IMR-90 (cell line): ENCODE data around the gene NTN4. TPM values are rescaled to one million over a fixed set of nuclear protein-coding genes. Genes with fewer than 3 reads are reported as not detected.

Experiments
- ATAC-seq: fragments of 200-7000 bp; cut with Tn5 transposase; 2 replicates; pipeline ENCODE4 v1.9.1; 2020; ENCODE audit warnings: low read depth, mild to moderate bottlenecking, moderate library complexity
- BruUV-seq: library from RNA; stranded (reverse); fragments of 400-500 nt; replicated peaks from 2 replicates; lab custom pipeline; 2021; lab: Mats Ljungman, UMichigan
- CTCF ChIA-PET: fragments of 300-600 bp; formaldehyde crosslinking; extraction: SDS; loops from one replicate; lab custom pipeline; 2021; ENCODE audit warnings: antibody characterized with exemption; lab: Yijun Ruan, JAX
- POLR2A ChIA-PET: fragments of 300-600 bp; sonication (Branson Sonifier 250); formaldehyde crosslinking; loops from one replicate; lab custom pipeline; 2022; ENCODE audit warnings: antibody characterized with exemption; ENCODE audit not compliant: unreplicated experiment; lab: Charles Lee
- DNase-seq: peaks from one replicate; pipeline ENCODE4 v3.0.0; 2013
- H2AFZ ChIP-seq: replicated peaks from 2 replicates; pipeline ENCODE3; 2013; ENCODE audit warnings: low read length, mild to moderate bottlenecking; ENCODE audit not compliant: poor library complexity
- H2AK5ac ChIP-seq: 2 replicates; pipeline ENCODE4 v1.6.1; 2013; ENCODE audit warnings: low read depth, low read length, inconsistent platforms
- H2AK9ac ChIP-seq: replicated peaks from 2 replicates; pipeline ENCODE3; 2013; ENCODE audit warnings: mild to moderate bottlenecking, low read depth, low read length, moderate library complexity; ENCODE audit not compliant: poor library complexity
- H2BK120ac ChIP-seq: 2 replicates; pipeline ENCODE4 v1.6.1; 2013; ENCODE audit warnings: low read depth, low read length, inconsistent platforms
- H2BK15ac ChIP-seq: 3 replicates; pipeline ENCODE4 v1.6.1; 2013; ENCODE audit warnings: low read depth, low read length, inconsistent platforms
- H2BK20ac ChIP-seq: 2 replicates; pipeline ENCODE4 v1.6.1; 2013; ENCODE audit warnings: low read depth, mild to moderate bottlenecking, inconsistent platforms, low read length, moderate library complexity
- H2BK5ac ChIP-seq: 2 replicates; pipeline ENCODE4 v1.6.1; 2013; ENCODE audit warnings: mild to moderate bottlenecking, low read depth, low read length, inconsistent platforms; ENCODE audit not compliant: poor library complexity, severe bottlenecking
- H3K14ac ChIP-seq: replicated peaks from 2 replicates; pipeline ENCODE4 v1.6.1; 2013; ENCODE audit warnings: low read depth, low read length, inconsistent platforms
- H3K18ac ChIP-seq: 2 replicates; pipeline ENCODE4 v1.6.1; 2013; ENCODE audit warnings: low read depth, low read length, control low read depth
- H3K23ac ChIP-seq: 2 replicates; pipeline ENCODE4 v1.6.1; 2013; ENCODE audit warnings: low read depth, low read length, inconsistent platforms
- H3K27ac ChIP-seq: 2 replicates; pipeline ENCODE4 v1.5.1; 2013; ENCODE audit warnings: mild to moderate bottlenecking, control low read depth, low read length; ENCODE audit not compliant: insufficient read depth
- H3K27me3 ChIP-seq: 2 replicates; pipeline ENCODE4 v1.6.1; 2013; ENCODE audit warnings: low read length; ENCODE audit not compliant: control insufficient read depth, insufficient read depth
- H3K36me3 ChIP-seq: 2 replicates; pipeline ENCODE4 v1.6.1; 2013; ENCODE audit warnings: low read length, mixed read lengths; ENCODE audit not compliant: control insufficient read depth, insufficient read depth
- H3K4ac ChIP-seq: 2 replicates; pipeline ENCODE4 v1.6.1; 2013; ENCODE audit warnings: low read depth, low read length, inconsistent platforms
- H3K4me1 ChIP-seq: 2 replicates; pipeline ENCODE4 v1.6.1; 2013; ENCODE audit warnings: low read length, mixed read lengths; ENCODE audit not compliant: control insufficient read depth, insufficient read depth
- H3K4me2 ChIP-seq: 2 replicates; pipeline ENCODE4 v1.6.1; 2013; ENCODE audit warnings: low read depth, mild to moderate bottlenecking, control low read depth, low read length, moderate library complexity
- H3K4me3 ChIP-seq: 2 replicates; pipeline ENCODE4 v1.5.1; 2013; ENCODE audit warnings: low read depth, mild to moderate bottlenecking, control low read depth, low read length, moderate library complexity; ENCODE audit not compliant: insufficient read depth
- H3K56ac ChIP-seq: 2 replicates; pipeline ENCODE4 v1.6.1; 2013; ENCODE audit warnings: low read length, inconsistent platforms; ENCODE audit not compliant: insufficient read depth; ENCODE audit errors: extremely low read depth
- H3K79me1 ChIP-seq, 2 experiments: 2 replicates each; pipeline ENCODE4 v1.6.1; 2013; ENCODE audit warnings: low read length in 2 of 2, inconsistent platforms in 1 of 2, low read depth in 1 of 2
- H3K9ac ChIP-seq: 2 replicates; pipeline ENCODE4 v1.6.1; 2013; ENCODE audit warnings: low read depth, low read length, control low read depth
- H3K9me1 ChIP-seq: 2 replicates; pipeline ENCODE4 v1.6.1; 2013; ENCODE audit warnings: low read length, inconsistent platforms; ENCODE audit not compliant: insufficient read depth
- H3K9me3 ChIP-seq: 2 replicates; pipeline ENCODE4 v1.6.1; 2013; ENCODE audit warnings: low read length; ENCODE audit not compliant: control insufficient read depth, insufficient read depth
- H4K20me1 ChIP-seq: 2 replicates; pipeline ENCODE4 v1.6.1; 2013; ENCODE audit warnings: low read length, inconsistent platforms; ENCODE audit not compliant: insufficient read depth
- H4K5ac ChIP-seq: 2 replicates; pipeline ENCODE4 v1.6.1; 2013; ENCODE audit warnings: mild to moderate bottlenecking, low read depth, low read length, control low read depth
- H4K8ac ChIP-seq, 2 experiments: 2 replicates each; pipeline ENCODE4 v1.6.1; 2013; ENCODE audit warnings: low read depth in 2 of 2, low read length in 2 of 2, control low read depth in 1 of 2, inconsistent platforms in 1 of 2
- H4K91ac ChIP-seq: 2 replicates; pipeline ENCODE4 v1.6.1; 2013; ENCODE audit warnings: low read depth, low read length, inconsistent platforms; ENCODE audit not compliant: insufficient read depth
- ELK1 ChIP-seq: fragments of 150-350 bp; IDR thresholded peaks from 2 replicates; pipeline ENCODE4 v1.6.1; 2016; ENCODE audit warnings: low read depth, mild to moderate bottlenecking, low read length, moderate library complexity, borderline replicate concordance
- FOS ChIP-seq: fragments of 150-350 bp; IDR thresholded peaks from 2 replicates; pipeline ENCODE4 v1.6.1; 2016; ENCODE audit warnings: low read depth, low read length
- NFE2L2 ChIP-seq: fragments of 150-350 bp; IDR thresholded peaks from 2 replicates; pipeline ENCODE4 v1.6.1; 2016; ENCODE audit warnings: low read depth, mild to moderate bottlenecking, low read length
- RFX5 ChIP-seq: IDR thresholded peaks from 2 replicates; pipeline ENCODE4 v1.8.0; 2012; ENCODE audit warnings: low read depth, mild to moderate bottlenecking, low read length, moderate library complexity
- USF2 ChIP-seq: fragments of 150-350 bp; IDR thresholded peaks from 2 replicates; pipeline ENCODE4 v1.6.1; 2017; ENCODE audit warnings: mild to moderate bottlenecking, antibody characterized with exemption, low read length, low read depth
- WGBS, 2 experiments: methylation state at CpG; one replicate each; pipeline versions ENCODE4 v1.1.5 to v1.1.7; 2013; ENCODE audit warnings: missing lambda C conversion rate in 2 of 2; ENCODE audit not compliant: insufficient read length in 1 of 2; ENCODE audit errors: extremely low coverage in 2 of 2; 5-methylcytosine and 5-hydroxymethylcytosine counted together
- dilution Hi-C: fragments of 300-500 bp; cut with HindIII; formaldehyde crosslinking; loops from one replicate; pipeline ENCODE4 v1.14.3; 2018; ENCODE audit warnings: low sequenced_read_pairs; ENCODE audit not compliant: unreplicated experiment
- in situ Hi-C: fragments of 300-500 bp; cut with MboI; formaldehyde crosslinking; loops from 3 replicates; pipeline ENCODE4 v1.14.3; 2019; ENCODE audit warnings: low sequenced_read_pairs, inconsistent platforms, mixed read lengths
- intact Hi-C: fragments of 100-400 bp; cut with micrococcal nuclease; formaldehyde crosslinking; loops from 2 replicates; pipeline ENCODE4 v1.10.0; 2022
- polyA plus RNA-seq, 3 experiments: library from polyadenylated mRNA; depleted of rRNA; stranded (reverse); fragments of >200 nt; gene quantifications; 2 replicates each; pipeline ENCODE4 v1.2.3, GENCODE V29; 2012; ENCODE audit warnings: low replicate concordance in 1 of 3
- total RNA-seq: library from RNA; depleted of rRNA; stranded (reverse); fragments of >200 nt; gene quantifications from 2 replicates; pipeline ENCODE4 v1.2.3, GENCODE V29; 2012

Gene NTN4
- total and polyA plus RNA-seq, 2 of the 4 experiments (the other 2 are of a cell fraction), result 54.6 to 56.6 TPM

GRCh38 chr12:95756362-95756761 lies 34.2 kb downstream of the NTN4 start:
- intact Hi-C loops, result no loop called here
- H3K23ac ChIP-seq, result 0 out of 2 replicates have a peak overlapping the region, but pooled peaks have one; percentile 24

More at GRCh38 chr12:95756362-95756761, 34.2 kb downstream of the NTN4 start:
- no peak overlapping the region for H2BK5ac ChIP-seq
- no CpG with 5 or more reads among the region's 5 CpGs for WGBS, 2 experiments
- H2AK9ac ChIP-seq, result no peak overlapping the region
- peaks cover 7% of the 10 kb centered on the region; the same call in 1 of the 2 replicates for H3K9me1 ChIP-seq
- no peak for TF ChIP-seq USF2
- no peak for TF ChIP-seq ELK1
- no peak for TF ChIP-seq FOS
- no peak for TF ChIP-seq NFE2L2
- no peak for TF ChIP-seq RFX5
- no peak overlapping the region for H2AFZ ChIP-seq
- no peak overlapping the region for H3K4me3 ChIP-seq
- peaks cover 2% of the 10 kb centered on the region; the same call in 1 of the 2 replicates for H4K20me1 ChIP-seq
- dilution Hi-C loops, result no loop called here
- CTCF ChIA-PET, result no interaction called here
- H3K4me1 ChIP-seq, result peaks cover 4% of the 10 kb centered on the region; the same call in 1 of the 2 replicates
- POLR2A ChIA-PET, result no interaction called here
- H3K56ac ChIP-seq, result no peak overlapping the region
- in situ Hi-C loops, result no loop called here
- H4K8ac ChIP-seq, result no peak overlapping the region
- no peaks in the 10 kb centered on the region for H3K27me3 ChIP-seq
- H3K18ac ChIP-seq, result peak overlapping the region; percentile 13; the same call in 1 of the 2 replicates
- H3K36me3 ChIP-seq, result peaks cover 3% of the 10 kb centered on the region; the same call in 1 of the 2 replicates
- no peak overlapping the region for H2BK15ac ChIP-seq
- H2AK5ac ChIP-seq, result peak overlapping the region; percentile 28; the same call in 1 of the 2 replicates
- peaks cover 0 to 29% of the 10 kb centered on the region in 2 experiments; a peak in 2 of 4 replicates for H3K79me1 ChIP-seq
- no peak overlapping the region for H3K4ac ChIP-seq
- no peak overlapping the region for H3K27ac ChIP-seq
- ATAC-seq (no peak), DNase-seq (no peak)
- no peak overlapping the region for H2BK20ac ChIP-seq
- no peak overlapping the region for H3K14ac ChIP-seq
- no peak overlapping the region for H2BK120ac ChIP-seq
- H3K4me2 ChIP-seq, result no peak overlapping the region
- no peak overlapping the region for H4K91ac ChIP-seq
- H4K5ac ChIP-seq, result no peak overlapping the region
- no TSS peak for BruUV-seq
- H3K9ac ChIP-seq, result no peak overlapping the region
- H3K9me3 ChIP-seq, result no peaks in the 10 kb centered on the region
